HepG2 (cell line): Measurements from ENCODE around the gene CCDC93. TPM values are rescaled to one million over a fixed set of nuclear protein-coding genes. Genes with fewer than 3 reads are reported as not detected.

ENCODE experiments used
- ARNT ChIP-seq: fragments of 450-650 bp; IDR thresholded peaks from 2 replicates; pipeline ENCODE4 v1.6.1; 2017
- CBX2 ChIP-seq, 2 experiments: fragments of 200-600 bp in 1 of 2; sonication (generic); formaldehyde crosslinking in 1 of 2; IDR thresholded peaks; 2 replicates each; pipeline versions ENCODE4 v1.7.0 to v1.8.1; 2018 to 2022; ENCODE audit warnings: low read depth in 2 of 2, low read length in 1 of 2, mild to moderate bottlenecking in 1 of 2, missing genetic modification reagents in 1 of 2
- CENPT ChIP-seq: sonication (generic); formaldehyde crosslinking; IDR thresholded peaks from 2 replicates; pipeline ENCODE4 v1.8.0; 2022; ENCODE audit warnings: low read depth, mild to moderate bottlenecking, moderate library complexity, missing genetic modification reagents
- ERF ChIP-seq: IDR thresholded peaks from 2 replicates; pipeline ENCODE4 v1.6.1; 2018; ENCODE audit warnings: missing biosample characterization, missing genetic modification reagents
- GATAD1 ChIP-seq: IDR thresholded peaks from 2 replicates; pipeline ENCODE4 v1.6.1; 2016; ENCODE audit warnings: missing genetic modification reagents, missing compliant biosample characterization
- KLF11 ChIP-seq: IDR thresholded peaks from 2 replicates; pipeline ENCODE4 v1.6.1; 2016; ENCODE audit warnings: missing compliant biosample characterization
- MTA3 ChIP-seq: sonication (generic); formaldehyde crosslinking; IDR thresholded peaks from 2 replicates; pipeline ENCODE4 v1.4.0; 2020; ENCODE audit warnings: missing genetic modification reagents
- MYNN ChIP-seq: sonication (generic); formaldehyde crosslinking; IDR thresholded peaks from 2 replicates; pipeline ENCODE4 v1.4.0; 2020; ENCODE audit warnings: mild to moderate bottlenecking, low read depth, missing genetic modification reagents
- RFXAP ChIP-seq: sonication (generic); formaldehyde crosslinking; IDR thresholded peaks from 2 replicates; pipeline ENCODE4 v1.4.0; 2020; ENCODE audit warnings: missing genetic modification reagents, borderline replicate concordance
- SRF ChIP-seq: IDR thresholded peaks from 2 replicates; pipeline ENCODE4 v1.6.1; 2011; ENCODE audit warnings: mild to moderate bottlenecking, low read depth, low read length, moderate library complexity
- polyA plus RNA-seq, 8 experiments: library from polyadenylated mRNA; depleted of rRNA in 3 of 8; stranded (reverse) in 7 of 8; unstranded in 1 of 8; fragments of >200 nt; fragmentation: Illumina TruSeq in 4 of 8; extraction: Trizol in 4 of 8; gene quantifications; 2 replicates each; pipeline versions ENCODE4 v1.2.1 to v1.2.3, GENCODE V29; 2011 to 2016; ENCODE audit warnings: low read depth in 4 of 8, missing spikeins in 1 of 8, mixed read lengths in 1 of 8; ENCODE audit not compliant: insufficient read depth in 1 of 8
- total RNA-seq, 5 experiments: library from RNA; depleted of rRNA; stranded (reverse); fragments of >200 nt; fragmentation: Illumina TruSeq; extraction: Trizol; gene quantifications; 2 replicates each; pipeline ENCODE4 v1.2.3, GENCODE V29; 2016; ENCODE audit warnings: low read depth in 1 of 5
- TF ChIP-seq, protein P1 (sequence below): sonication (generic); formaldehyde crosslinking; IDR thresholded peaks from 2 replicates; pipeline ENCODE4 v1.5.0; 2020; ENCODE audit warnings: mild to moderate bottlenecking, missing genetic modification reagents
- TF ChIP-seq, protein P2 (sequence below): sonication (generic); formaldehyde crosslinking; IDR thresholded peaks from 2 replicates; pipeline ENCODE4 v1.4.0; 2020; ENCODE audit warnings: mild to moderate bottlenecking, missing genetic modification reagents
- TF ChIP-seq, protein P3 (sequence below), 2 experiments: sonication (generic) in 1 of 2; formaldehyde crosslinking in 1 of 2; IDR thresholded peaks; 2 replicates each; pipeline versions ENCODE4 v1.4.0 to v1.6.1; 2018 to 2020; ENCODE audit warnings: missing genetic modification reagents in 2 of 2, borderline replicate concordance in 1 of 2, low read depth in 1 of 2, mild to moderate bottlenecking in 1 of 2, missing biosample characterization in 1 of 2
- TF ChIP-seq, protein P4 (sequence below): sonication (generic); formaldehyde crosslinking; IDR thresholded peaks from 2 replicates; pipeline ENCODE4 v1.4.0; 2020; ENCODE audit warnings: missing genetic modification reagents, borderline replicate concordance
- TF ChIP-seq, protein P5 (sequence below): sonication (generic); formaldehyde crosslinking; IDR thresholded peaks from 2 replicates; pipeline ENCODE4 v1.5.0; 2020; ENCODE audit warnings: mild to moderate bottlenecking, missing genetic modification reagents
- TF ChIP-seq, protein P6 (sequence below): sonication (generic); formaldehyde crosslinking; IDR thresholded peaks from 2 replicates; pipeline ENCODE4 v1.5.1; 2020; ENCODE audit warnings: mild to moderate bottlenecking, moderate library complexity, missing genetic modification reagents

Gene CCDC93
- total and polyA plus RNA-seq, 2 of the 13 experiments (the other 11 are each of a cell fraction or from before 2014, with no cell fraction given) = 37.2 to 53.2 TPM

DNA sequence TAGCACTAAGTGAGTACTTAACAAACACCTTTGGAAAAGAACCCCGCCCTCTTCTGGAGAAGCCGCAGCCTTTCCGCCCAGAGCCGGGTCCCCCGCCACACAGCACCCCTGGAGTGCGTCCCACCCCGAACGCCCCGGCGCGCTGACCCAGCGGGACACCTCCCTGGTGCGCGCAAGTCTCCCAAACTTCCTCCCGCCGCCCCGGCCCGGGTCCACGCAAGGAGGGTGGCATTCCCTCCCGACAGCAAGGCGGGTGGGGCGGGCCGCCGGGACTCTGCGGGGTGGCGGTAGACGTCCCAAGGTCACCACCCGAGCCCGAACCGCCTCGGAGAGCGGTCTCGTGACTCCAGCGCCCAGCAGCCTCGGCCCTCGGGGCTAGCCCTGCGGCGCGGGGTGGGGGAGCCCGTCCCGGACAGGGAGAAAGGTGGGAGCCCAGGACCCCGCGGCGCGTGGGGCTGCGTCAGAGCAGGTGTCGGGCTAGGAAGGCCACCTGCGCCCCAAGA lies 598 bp downstream of the CCDC93 start (continued):
- TF ChIP-seq, protein P1, sequence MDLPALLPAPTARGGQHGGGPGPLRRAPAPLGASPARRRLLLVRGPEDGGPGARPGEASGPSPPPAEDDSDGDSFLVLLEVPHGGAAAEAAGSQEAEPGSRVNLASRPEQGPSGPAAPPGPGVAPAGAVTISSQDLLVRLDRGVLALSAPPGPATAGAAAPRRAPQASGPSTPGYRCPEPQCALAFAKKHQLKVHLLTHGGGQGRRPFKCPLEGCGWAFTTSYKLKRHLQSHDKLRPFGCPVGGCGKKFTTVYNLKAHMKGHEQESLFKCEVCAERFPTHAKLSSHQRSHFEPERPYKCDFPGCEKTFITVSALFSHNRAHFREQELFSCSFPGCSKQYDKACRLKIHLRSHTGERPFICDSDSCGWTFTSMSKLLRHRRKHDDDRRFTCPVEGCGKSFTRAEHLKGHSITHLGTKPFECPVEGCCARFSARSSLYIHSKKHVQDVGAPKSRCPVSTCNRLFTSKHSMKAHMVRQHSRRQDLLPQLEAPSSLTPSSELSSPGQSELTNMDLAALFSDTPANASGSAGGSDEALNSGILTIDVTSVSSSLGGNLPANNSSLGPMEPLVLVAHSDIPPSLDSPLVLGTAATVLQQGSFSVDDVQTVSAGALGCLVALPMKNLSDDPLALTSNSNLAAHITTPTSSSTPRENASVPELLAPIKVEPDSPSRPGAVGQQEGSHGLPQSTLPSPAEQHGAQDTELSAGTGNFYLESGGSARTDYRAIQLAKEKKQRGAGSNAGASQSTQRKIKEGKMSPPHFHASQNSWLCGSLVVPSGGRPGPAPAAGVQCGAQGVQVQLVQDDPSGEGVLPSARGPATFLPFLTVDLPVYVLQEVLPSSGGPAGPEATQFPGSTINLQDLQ (CRISPR knock-in tag) = peak; percentile 93
- no peak; the same call in 1 of the 2 replicates for TF ChIP-seq KLF11 (CRISPR knock-in tag)
- TF ChIP-seq SRF = no peak
- no peak for TF ChIP-seq ERF (CRISPR knock-in tag)
- TF ChIP-seq MYNN (CRISPR knock-in tag) = no peak
- TF ChIP-seq MTA3 (CRISPR knock-in tag) = no peak
- no peak; the same call in 1 of the 2 replicates for TF ChIP-seq RFXAP (CRISPR knock-in tag)
- no peak for TF ChIP-seq CBX2 (IDR thresholded peaks at IDR 0.05; ENCODE audit: low read depth, low read length)
- no peak for TF ChIP-seq CBX2 (CRISPR knock-in tag; IDR thresholded peaks at IDR 0.05; ENCODE audit: low read depth)
- no peak for TF ChIP-seq ARNT
- TF ChIP-seq, protein P2, sequence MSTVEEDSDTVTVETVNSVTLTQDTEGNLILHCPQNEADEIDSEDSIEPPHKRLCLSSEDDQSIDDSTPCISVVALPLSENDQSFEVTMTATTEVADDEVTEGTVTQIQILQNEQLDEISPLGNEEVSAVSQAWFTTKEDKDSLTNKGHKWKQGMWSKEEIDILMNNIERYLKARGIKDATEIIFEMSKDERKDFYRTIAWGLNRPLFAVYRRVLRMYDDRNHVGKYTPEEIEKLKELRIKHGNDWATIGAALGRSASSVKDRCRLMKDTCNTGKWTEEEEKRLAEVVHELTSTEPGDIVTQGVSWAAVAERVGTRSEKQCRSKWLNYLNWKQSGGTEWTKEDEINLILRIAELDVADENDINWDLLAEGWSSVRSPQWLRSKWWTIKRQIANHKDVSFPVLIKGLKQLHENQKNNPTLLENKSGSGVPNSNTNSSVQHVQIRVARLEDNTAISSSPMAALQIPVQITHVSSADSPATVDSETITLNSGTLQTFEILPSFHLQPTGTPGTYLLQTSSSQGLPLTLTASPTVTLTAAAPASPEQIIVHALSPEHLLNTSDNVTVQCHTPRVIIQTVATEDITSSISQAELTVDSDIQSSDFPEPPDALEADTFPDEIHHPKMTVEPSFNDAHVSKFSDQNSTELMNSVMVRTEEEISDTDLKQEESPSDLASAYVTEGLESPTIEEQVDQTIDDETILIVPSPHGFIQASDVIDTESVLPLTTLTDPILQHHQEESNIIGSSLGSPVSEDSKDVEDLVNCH = no peak
- TF ChIP-seq, protein P3, sequence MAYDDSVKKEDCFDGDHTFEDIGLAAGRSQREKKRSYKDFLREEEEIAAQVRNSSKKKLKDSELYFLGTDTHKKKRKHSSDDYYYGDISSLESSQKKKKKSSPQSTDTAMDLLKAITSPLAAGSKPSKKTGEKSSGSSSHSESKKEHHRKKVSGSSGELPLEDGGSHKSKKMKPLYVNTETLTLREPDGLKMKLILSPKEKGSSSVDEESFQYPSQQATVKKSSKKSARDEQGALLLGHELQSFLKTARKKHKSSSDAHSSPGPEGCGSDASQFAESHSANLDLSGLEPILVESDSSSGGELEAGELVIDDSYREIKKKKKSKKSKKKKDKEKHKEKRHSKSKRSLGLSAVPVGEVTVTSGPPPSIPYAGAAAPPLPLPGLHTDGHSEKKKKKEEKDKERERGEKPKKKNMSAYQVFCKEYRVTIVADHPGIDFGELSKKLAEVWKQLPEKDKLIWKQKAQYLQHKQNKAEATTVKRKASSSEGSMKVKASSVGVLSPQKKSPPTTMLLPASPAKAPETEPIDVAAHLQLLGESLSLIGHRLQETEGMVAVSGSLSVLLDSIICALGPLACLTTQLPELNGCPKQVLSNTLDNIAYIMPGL (CRISPR knock-in tag; IDR thresholded peaks at IDR 0.05; ENCODE audit: borderline replicate concordance in 1 of 2, low read depth in 1 of 2) = peak in 1 of 2 experiments; percentile 88; a peak in 3 of 4 replicates
- TF ChIP-seq, protein P4, sequence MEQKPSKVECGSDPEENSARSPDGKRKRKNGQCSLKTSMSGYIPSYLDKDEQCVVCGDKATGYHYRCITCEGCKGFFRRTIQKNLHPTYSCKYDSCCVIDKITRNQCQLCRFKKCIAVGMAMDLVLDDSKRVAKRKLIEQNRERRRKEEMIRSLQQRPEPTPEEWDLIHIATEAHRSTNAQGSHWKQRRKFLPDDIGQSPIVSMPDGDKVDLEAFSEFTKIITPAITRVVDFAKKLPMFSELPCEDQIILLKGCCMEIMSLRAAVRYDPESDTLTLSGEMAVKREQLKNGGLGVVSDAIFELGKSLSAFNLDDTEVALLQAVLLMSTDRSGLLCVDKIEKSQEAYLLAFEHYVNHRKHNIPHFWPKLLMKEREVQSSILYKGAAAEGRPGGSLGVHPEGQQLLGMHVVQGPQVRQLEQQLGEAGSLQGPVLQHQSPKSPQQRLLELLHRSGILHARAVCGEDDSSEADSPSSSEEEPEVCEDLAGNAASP (CRISPR knock-in tag) = no peak
- no peak; the same call in 1 of the 2 replicates for TF ChIP-seq CENPT (CRISPR knock-in tag)
- no peak; the same call in 1 of the 2 replicates for TF ChIP-seq GATAD1 (CRISPR knock-in tag)
- TF ChIP-seq, protein P5, sequence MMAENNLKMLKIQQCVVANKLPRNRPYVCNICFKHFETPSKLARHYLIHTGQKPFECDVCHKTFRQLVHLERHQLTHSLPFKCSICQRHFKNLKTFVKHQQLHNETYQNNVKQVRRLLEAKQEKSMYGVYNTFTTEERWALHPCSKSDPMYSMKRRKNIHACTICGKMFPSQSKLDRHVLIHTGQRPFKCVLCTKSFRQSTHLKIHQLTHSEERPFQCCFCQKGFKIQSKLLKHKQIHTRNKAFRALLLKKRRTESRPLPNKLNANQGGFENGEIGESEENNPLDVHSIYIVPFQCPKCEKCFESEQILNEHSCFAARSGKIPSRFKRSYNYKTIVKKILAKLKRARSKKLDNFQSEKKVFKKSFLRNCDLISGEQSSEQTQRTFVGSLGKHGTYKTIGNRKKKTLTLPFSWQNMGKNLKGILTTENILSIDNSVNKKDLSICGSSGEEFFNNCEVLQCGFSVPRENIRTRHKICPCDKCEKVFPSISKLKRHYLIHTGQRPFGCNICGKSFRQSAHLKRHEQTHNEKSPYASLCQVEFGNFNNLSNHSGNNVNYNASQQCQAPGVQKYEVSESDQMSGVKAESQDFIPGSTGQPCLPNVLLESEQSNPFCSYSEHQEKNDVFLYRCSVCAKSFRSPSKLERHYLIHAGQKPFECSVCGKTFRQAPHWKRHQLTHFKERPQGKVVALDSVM (CRISPR knock-in tag) = peak; percentile 59
- TF ChIP-seq, protein P6, sequence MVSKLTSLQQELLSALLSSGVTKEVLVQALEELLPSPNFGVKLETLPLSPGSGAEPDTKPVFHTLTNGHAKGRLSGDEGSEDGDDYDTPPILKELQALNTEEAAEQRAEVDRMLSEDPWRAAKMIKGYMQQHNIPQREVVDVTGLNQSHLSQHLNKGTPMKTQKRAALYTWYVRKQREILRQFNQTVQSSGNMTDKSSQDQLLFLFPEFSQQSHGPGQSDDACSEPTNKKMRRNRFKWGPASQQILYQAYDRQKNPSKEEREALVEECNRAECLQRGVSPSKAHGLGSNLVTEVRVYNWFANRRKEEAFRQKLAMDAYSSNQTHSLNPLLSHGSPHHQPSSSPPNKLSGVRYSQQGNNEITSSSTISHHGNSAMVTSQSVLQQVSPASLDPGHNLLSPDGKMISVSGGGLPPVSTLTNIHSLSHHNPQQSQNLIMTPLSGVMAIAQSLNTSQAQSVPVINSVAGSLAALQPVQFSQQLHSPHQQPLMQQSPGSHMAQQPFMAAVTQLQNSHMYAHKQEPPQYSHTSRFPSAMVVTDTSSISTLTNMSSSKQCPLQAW (CRISPR knock-in tag) = no peak
